Astrocyte (in vitro differentiated cells and primary cell): Measurements from ENCODE around the gene UTP4.

Experiments used
- EZH2 ChIP-seq: IDR thresholded peaks from 2 replicates; pipeline ENCODE4 v1.6.1; 2012; ENCODE audit warnings: mild to moderate bottlenecking, low read length, inconsistent platforms; ENCODE audit not compliant: insufficient read depth
- TF ChIP-seq, protein P1 (sequence below): IDR thresholded peaks from 2 replicates; pipeline ENCODE4 v1.5.1; 2011; ENCODE audit warnings: low read depth, mild to moderate bottlenecking, inconsistent platforms, low read length, moderate library complexity; ENCODE audit not compliant: insufficient read depth

GRCh38 chr16:69193855-69194254 is 61.4 kb downstream of the UTP4 start:
- TF ChIP-seq, protein P1, sequence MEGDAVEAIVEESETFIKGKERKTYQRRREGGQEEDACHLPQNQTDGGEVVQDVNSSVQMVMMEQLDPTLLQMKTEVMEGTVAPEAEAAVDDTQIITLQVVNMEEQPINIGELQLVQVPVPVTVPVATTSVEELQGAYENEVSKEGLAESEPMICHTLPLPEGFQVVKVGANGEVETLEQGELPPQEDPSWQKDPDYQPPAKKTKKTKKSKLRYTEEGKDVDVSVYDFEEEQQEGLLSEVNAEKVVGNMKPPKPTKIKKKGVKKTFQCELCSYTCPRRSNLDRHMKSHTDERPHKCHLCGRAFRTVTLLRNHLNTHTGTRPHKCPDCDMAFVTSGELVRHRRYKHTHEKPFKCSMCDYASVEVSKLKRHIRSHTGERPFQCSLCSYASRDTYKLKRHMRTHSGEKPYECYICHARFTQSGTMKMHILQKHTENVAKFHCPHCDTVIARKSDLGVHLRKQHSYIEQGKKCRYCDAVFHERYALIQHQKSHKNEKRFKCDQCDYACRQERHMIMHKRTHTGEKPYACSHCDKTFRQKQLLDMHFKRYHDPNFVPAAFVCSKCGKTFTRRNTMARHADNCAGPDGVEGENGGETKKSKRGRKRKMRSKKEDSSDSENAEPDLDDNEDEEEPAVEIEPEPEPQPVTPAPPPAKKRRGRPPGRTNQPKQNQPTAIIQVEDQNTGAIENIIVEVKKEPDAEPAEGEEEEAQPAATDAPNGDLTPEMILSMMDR = no peak
- no peak for TF ChIP-seq EZH2
